ENCODE measurements around the gene CD81.
"Not testable (repeated sequence)": the region's sequence is repeated elsewhere in the genome, so short reads cannot be mapped to it uniquely, and the experiment has no call there.

CD81 gene

DNA sequence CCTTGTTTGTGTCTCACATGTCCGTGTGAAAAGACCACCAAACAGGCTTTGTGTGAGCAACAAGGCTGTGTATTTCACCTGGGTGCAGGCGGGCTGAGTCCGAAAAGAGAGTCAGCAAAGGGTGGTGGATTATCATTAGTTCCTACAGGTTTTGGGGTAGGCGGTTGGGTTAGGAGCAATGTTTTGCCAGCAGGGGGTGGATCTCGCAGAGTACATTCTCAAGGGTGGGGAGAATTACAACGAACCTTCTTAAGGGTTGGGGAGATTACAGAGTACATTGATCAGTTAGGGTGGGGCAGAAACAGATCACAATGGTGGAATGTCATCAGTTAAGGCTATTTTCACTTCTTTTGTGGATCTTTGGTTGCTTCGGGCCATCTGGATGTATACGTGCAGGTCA lies 38.4 kb upstream of the CD81 start:
- not testable (repeated sequence) for H3K36me3 ChIP-seq (ENCODE audit: control insufficient read depth, low read length); H4K20me1 ChIP-seq (ENCODE audit: control insufficient read depth, insufficient read depth, low read depth, low read length); H3K4me1 ChIP-seq (ENCODE audit: control insufficient read depth, low read length); H3K27me3 ChIP-seq (ENCODE audit: control insufficient read depth, low read length); H3K9me2 ChIP-seq (replicated peaks; ENCODE audit: control insufficient read depth, low read length); H3K4me3 ChIP-seq (ENCODE audit: low read length); H3F3A ChIP-seq (ENCODE audit: control insufficient read depth, insufficient read depth); H3K27ac ChIP-seq (ENCODE audit: low read depth, low read length); H3K79me2 ChIP-seq (ENCODE audit: control insufficient read depth, low read length); H3K4me2 ChIP-seq (ENCODE audit: low read length); H3K9me3 ChIP-seq (ENCODE audit: control insufficient read depth, insufficient read depth, low read length)

DNA sequence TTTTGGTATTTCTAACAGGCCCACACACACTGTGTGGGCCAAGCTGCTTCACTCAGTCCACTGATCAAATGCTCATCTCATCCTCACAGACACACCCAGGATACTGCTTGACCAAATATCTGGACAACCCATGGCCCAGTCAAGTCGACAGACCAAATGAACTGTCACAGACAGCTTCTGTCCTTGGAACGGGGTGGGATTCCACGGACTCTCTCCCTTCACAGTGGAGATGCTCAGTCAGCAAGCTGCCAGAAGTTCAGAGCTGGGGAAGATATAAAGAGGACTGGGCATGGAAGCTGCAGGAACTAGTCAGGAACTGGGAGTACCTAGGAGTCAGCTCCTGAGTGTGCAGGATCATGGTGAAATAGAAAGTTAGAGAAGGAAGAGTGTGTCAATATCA lies 34.6 kb upstream of the CD81 start:
- H3K27ac ChIP-seq (ENCODE audit: low read depth, low read length) = no peak overlapping the region
- H3K9me3 ChIP-seq (ENCODE audit: control insufficient read depth, insufficient read depth, low read length) = peaks cover 8% of the 10 kb centered on the region; the same call in 1 of the 2 replicates
- H3K27me3 ChIP-seq (ENCODE audit: control insufficient read depth, low read length) = peaks cover 7% of the 10 kb centered on the region; the same call in 1 of the 2 replicates
- H4K20me1 ChIP-seq (ENCODE audit: control insufficient read depth, insufficient read depth, low read depth, low read length) = no peaks in the 10 kb centered on the region
- no peaks in the 10 kb centered on the region for H3F3A ChIP-seq (ENCODE audit: control insufficient read depth, insufficient read depth)
- no peak overlapping the region for H3K4me3 ChIP-seq (ENCODE audit: low read length)
- H3K9me2 ChIP-seq (replicated peaks; ENCODE audit: control insufficient read depth, low read length) = no peaks in the 10 kb centered on the region
- no peaks in the 10 kb centered on the region for H3K79me2 ChIP-seq (ENCODE audit: control insufficient read depth, low read length)
- TF ChIP-seq, protein P1, sequence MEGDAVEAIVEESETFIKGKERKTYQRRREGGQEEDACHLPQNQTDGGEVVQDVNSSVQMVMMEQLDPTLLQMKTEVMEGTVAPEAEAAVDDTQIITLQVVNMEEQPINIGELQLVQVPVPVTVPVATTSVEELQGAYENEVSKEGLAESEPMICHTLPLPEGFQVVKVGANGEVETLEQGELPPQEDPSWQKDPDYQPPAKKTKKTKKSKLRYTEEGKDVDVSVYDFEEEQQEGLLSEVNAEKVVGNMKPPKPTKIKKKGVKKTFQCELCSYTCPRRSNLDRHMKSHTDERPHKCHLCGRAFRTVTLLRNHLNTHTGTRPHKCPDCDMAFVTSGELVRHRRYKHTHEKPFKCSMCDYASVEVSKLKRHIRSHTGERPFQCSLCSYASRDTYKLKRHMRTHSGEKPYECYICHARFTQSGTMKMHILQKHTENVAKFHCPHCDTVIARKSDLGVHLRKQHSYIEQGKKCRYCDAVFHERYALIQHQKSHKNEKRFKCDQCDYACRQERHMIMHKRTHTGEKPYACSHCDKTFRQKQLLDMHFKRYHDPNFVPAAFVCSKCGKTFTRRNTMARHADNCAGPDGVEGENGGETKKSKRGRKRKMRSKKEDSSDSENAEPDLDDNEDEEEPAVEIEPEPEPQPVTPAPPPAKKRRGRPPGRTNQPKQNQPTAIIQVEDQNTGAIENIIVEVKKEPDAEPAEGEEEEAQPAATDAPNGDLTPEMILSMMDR (IDR thresholded peaks at IDR 0.05; ENCODE audit: low read depth, low read length, poor library complexity, severe bottlenecking) = no peak
- TF ChIP-seq EZH2phosphoT487 (IDR thresholded peaks at IDR 0.05; ENCODE audit: borderline replicate concordance, low read length) = no peak
- H3K4me2 ChIP-seq (ENCODE audit: low read length) = no peak overlapping the region
- H3K36me3 ChIP-seq (ENCODE audit: control insufficient read depth, low read length) = no peaks in the 10 kb centered on the region
- H3K4me1 ChIP-seq (ENCODE audit: control insufficient read depth, low read length) = no peaks in the 10 kb centered on the region

DNA sequence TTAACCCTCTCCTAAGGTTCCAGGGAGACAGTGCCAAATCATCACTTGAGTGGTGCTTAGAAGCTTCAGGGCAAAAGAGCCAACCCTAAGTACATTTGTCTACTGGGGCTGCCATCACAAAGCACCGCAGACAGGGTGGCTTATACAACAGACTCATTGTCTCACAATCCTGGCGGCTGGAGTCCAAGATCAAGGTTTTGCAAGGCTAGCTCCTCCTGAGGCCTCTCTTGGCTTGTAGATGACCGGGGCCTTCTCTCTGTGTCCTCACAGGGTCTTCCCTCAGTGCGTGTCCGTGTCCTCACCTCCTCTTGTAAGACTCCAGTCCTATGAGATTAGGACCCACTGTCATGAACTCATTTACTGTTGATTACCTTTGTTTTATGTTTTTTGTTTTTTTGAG lies 34.1 kb upstream of the CD81 start:
- Histone ChIP-seq H3K27me3 (ENCODE audit: control insufficient read depth, low read length) (peaks cover 7% of the 10 kb centered on the region; the same call in 1 of the 2 replicates), H3K4me1 (ENCODE audit: control insufficient read depth, low read length) (no peaks in the 10 kb centered on the region), H3K4me2 (ENCODE audit: low read length) (no peak overlapping the region), H3K9me3 (ENCODE audit: control insufficient read depth, insufficient read depth, low read length) (peaks cover 8% of the 10 kb centered on the region; the same call in 1 of the 2 replicates), H3K4me3 (ENCODE audit: low read length) (no peak overlapping the region), H3K79me2 (ENCODE audit: control insufficient read depth, low read length) (no peaks in the 10 kb centered on the region), H3K27ac (ENCODE audit: low read depth, low read length) (no peak overlapping the region), H3K9me2 (replicated peaks; ENCODE audit: control insufficient read depth, low read length) (no peaks in the 10 kb centered on the region), H4K20me1 (ENCODE audit: control insufficient read depth, insufficient read depth, low read depth, low read length) (no peaks in the 10 kb centered on the region), H3F3A (ENCODE audit: control insufficient read depth, insufficient read depth) (no peaks in the 10 kb centered on the region), H3K36me3 (ENCODE audit: control insufficient read depth, low read length) (no peaks in the 10 kb centered on the region)
- TF ChIP-seq, protein P1 (IDR thresholded peaks at IDR 0.05; ENCODE audit: low read depth, low read length, poor library complexity, severe bottlenecking) = no peak
- no peak for TF ChIP-seq EZH2phosphoT487 (IDR thresholded peaks at IDR 0.05; ENCODE audit: borderline replicate concordance, low read length)

DNA sequence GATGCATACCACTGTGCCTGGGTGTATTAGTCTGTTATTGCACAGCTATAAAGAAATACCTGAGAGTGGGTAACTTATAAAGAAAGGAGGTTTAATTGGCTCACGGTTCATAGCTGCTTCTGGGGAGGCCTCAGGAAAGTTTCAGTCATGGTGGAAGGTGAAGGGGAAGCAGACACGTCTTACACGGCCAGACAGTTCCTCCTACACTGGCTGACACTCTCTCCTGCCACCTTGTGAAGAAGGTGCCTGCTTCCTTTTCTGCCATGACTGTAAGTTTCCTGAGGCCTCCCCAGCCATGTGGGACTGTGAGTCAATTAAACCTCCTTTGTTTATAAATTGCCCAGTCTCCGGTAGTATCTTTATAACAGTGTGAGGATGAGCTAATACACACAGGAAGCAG lies 33.6 kb upstream of the CD81 start:
- Histone ChIP-seq H3K9me3 (ENCODE audit: control insufficient read depth, insufficient read depth, low read length) (peaks cover 8% of the 10 kb centered on the region; the same call in 1 of the 2 replicates), H3K4me3 (ENCODE audit: low read length) (no peak overlapping the region), H3K9me2 (replicated peaks; ENCODE audit: control insufficient read depth, low read length) (no peaks in the 10 kb centered on the region), H3K4me1 (ENCODE audit: control insufficient read depth, low read length) (no peaks in the 10 kb centered on the region), H3K79me2 (ENCODE audit: control insufficient read depth, low read length) (no peaks in the 10 kb centered on the region), H4K20me1 (ENCODE audit: control insufficient read depth, insufficient read depth, low read depth, low read length) (no peaks in the 10 kb centered on the region), H3K27me3 (ENCODE audit: control insufficient read depth, low read length) (peaks cover 7% of the 10 kb centered on the region; the same call in 1 of the 2 replicates), H3K4me2 (ENCODE audit: low read length) (no peak overlapping the region), H3K36me3 (ENCODE audit: control insufficient read depth, low read length) (no peaks in the 10 kb centered on the region), H3F3A (ENCODE audit: control insufficient read depth, insufficient read depth) (no peaks in the 10 kb centered on the region), H3K27ac (ENCODE audit: low read depth, low read length) (no peak overlapping the region)
- TF ChIP-seq, protein P1 (IDR thresholded peaks at IDR 0.05; ENCODE audit: low read depth, low read length, poor library complexity, severe bottlenecking) = no peak
- TF ChIP-seq EZH2phosphoT487 (IDR thresholded peaks at IDR 0.05; ENCODE audit: borderline replicate concordance, low read length) = no peak
